ENCODE results near the gene PMVK. TPM values are rescaled to one million over a fixed set of nuclear protein-coding genes. Genes with fewer than 3 reads are reported as not detected.

Gene PMVK
- total and polyA plus RNA-seq, 2 of the 8 experiments (the other 6 are each of a cell fraction or from before 2014, with no cell fraction given) = 23.8 to 26.5 TPM

DNA sequence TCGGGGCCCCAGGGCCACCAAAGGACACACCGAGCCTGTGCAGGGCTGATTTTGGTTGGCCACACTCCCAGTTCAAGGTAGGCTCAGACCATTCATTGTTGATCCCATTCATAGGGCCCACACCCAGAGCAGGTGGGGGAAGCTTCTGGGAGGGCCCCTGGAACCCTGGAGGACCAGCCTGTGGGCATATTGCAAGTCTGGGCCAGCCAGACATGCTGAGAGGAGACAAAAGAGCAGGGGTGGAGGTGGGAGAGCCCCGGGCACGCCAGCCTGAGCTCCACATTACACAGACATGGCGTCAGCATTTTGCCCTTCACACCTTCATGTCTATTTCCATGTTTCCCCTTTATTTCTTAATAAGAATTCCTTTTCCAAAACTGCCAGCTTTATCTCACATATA is 25.7 kb downstream of the PMVK start (continued):
- TF ChIP-seq SIN3A (conservative IDR thresholded peaks at IDR 0.05 in 1 of 2, IDR thresholded peaks at IDR 0.05 in 1 of 2; ENCODE audit: low read depth in 1 of 2, low read length in 2 of 2) (no peak), POLR2AphosphoS5 (IDR thresholded peaks at IDR 0.05; ENCODE audit: low read depth, low read length) (no peak), PHF8 (conservative IDR thresholded peaks at IDR 0.05; ENCODE audit: low read depth, low read length) (no peak), POLR2A (IDR thresholded peaks at IDR 0.05; ENCODE audit: control extremely low read depth in 1 of 2, low read depth in 2 of 2, low read length in 2 of 2) (no peak)
- TF ChIP-seq, protein P1, sequence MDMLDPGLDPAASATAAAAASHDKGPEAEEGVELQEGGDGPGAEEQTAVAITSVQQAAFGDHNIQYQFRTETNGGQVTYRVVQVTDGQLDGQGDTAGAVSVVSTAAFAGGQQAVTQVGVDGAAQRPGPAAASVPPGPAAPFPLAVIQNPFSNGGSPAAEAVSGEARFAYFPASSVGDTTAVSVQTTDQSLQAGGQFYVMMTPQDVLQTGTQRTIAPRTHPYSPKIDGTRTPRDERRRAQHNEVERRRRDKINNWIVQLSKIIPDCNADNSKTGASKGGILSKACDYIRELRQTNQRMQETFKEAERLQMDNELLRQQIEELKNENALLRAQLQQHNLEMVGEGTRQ (IDR thresholded peaks at IDR 0.05; ENCODE audit: low read length) = no peak

Measured in H1 (cell line).